Activated naive CD8-positive, alpha-beta T cell (primary cell): Measurements from ENCODE around the gene AURKAIP1.
"Not testable (repeated sequence)": the region's sequence is repeated elsewhere in the genome, so short reads cannot be mapped to it uniquely, and the experiment has no call there.

Experiments
- H3K27ac Mint-ChIP-seq: one replicate; pipeline ENCODE4 v1.8.0; 2021; ENCODE audit warnings: mixed read lengths
- H3K27me3 Mint-ChIP-seq: one replicate; pipeline ENCODE4 v1.8.0; 2021; ENCODE audit warnings: mixed read lengths
- H3K36me3 Mint-ChIP-seq: one replicate; pipeline ENCODE4 v1.8.0; 2021; ENCODE audit warnings: mixed read lengths
- H3K4me1 Mint-ChIP-seq: one replicate; pipeline ENCODE4 v1.8.0; 2021; ENCODE audit warnings: low read depth, mixed read lengths
- H3K4me3 Mint-ChIP-seq: one replicate; pipeline ENCODE4 v1.8.0; 2021; ENCODE audit warnings: mild to moderate bottlenecking, mixed read lengths
- H3K9me3 Mint-ChIP-seq: one replicate; pipeline ENCODE4 v1.8.0; 2021; ENCODE audit warnings: low read depth, mixed read lengths

Gene AURKAIP1

DNA sequence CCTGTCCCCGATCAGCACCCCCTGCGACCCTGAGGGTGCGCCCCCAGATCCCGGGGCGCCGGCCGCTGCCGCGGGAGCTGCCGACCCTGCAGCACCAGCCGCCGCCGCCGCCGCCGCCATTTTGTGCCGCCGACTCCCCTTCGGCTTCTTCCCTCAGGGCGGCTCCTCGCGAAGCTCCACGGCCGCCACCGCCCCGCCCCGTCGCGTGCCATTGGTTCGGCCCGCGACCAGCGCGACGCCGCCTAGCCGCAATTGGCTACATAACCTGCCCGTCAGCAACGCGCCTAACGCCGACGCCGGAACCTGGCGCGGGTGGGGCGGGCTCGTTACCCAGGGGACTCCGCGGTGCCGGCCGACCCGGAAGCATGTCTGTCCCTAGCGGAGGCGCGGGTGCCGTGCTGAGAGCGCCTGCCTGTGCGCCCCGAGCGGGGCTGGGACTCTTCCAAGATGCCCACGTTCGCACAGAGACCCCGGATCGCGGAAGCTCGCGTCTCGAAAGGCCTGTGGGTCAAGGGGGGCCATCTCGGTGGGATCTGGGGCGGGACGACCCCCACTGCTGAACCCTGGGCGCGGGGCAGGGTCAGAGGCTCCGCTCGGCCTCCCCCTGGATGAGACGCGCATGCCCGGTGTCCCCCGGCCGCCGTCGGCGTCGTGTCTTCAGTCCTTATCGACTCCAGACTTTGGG lies 24.3 kb upstream of the AURKAIP1 start, which contains the start of gene CCNL2:
TSS of gene CCNL2 (minus strand) at position 149 of the 685 bp plus-strand sequence. CDS start at position 120, 29 bp downstream.
- peaks cover 47% of the 10 kb centered on the region for H3K4me1 Mint-ChIP-seq
- H3K27ac Mint-ChIP-seq: peak within 1 kb of the TSS; percentile 90
- no peaks in the 10 kb centered on the region for H3K9me3 Mint-ChIP-seq
- peak within 1 kb of the TSS; percentile 96 for H3K4me3 Mint-ChIP-seq
- no peaks in the 10 kb centered on the region for H3K27me3 Mint-ChIP-seq
- peaks cover 5% of the 10 kb centered on the region for H3K36me3 Mint-ChIP-seq

DNA sequence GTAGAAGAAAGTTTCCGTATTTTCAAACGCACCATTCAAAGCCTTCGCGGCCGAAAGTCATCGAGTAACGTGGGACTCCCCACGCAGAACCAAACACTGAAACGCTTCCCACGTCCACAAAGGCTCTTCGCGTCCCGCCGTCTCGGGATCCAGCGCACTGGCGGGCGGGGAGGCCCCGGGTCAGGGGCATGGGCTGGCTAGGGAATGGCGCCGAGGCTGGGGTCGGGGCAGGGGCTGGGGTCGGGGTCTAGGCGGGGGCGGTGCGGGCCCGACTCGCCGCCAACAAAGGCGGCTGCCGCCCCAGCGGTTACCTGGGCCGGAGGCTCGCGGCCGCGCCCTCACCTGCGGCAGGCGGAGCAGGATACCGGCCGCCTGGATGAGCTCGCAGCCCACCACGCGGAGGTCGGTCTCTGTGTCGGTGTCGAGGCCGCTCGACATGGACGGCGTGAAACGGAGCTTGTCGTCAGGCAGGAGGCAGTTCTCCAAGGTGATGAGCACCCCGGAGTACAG lies 23.7 kb upstream of the AURKAIP1 start:
- H3K27ac Mint-ChIP-seq: peak overlapping the region; percentile 90
- H3K4me3 Mint-ChIP-seq: peak overlapping the region; percentile 96
- peaks cover 47% of the 10 kb centered on the region for H3K4me1 Mint-ChIP-seq
- H3K36me3 Mint-ChIP-seq: peaks cover 5% of the 10 kb centered on the region
- no peaks in the 10 kb centered on the region for H3K27me3 Mint-ChIP-seq
- no peaks in the 10 kb centered on the region for H3K9me3 Mint-ChIP-seq

DNA sequence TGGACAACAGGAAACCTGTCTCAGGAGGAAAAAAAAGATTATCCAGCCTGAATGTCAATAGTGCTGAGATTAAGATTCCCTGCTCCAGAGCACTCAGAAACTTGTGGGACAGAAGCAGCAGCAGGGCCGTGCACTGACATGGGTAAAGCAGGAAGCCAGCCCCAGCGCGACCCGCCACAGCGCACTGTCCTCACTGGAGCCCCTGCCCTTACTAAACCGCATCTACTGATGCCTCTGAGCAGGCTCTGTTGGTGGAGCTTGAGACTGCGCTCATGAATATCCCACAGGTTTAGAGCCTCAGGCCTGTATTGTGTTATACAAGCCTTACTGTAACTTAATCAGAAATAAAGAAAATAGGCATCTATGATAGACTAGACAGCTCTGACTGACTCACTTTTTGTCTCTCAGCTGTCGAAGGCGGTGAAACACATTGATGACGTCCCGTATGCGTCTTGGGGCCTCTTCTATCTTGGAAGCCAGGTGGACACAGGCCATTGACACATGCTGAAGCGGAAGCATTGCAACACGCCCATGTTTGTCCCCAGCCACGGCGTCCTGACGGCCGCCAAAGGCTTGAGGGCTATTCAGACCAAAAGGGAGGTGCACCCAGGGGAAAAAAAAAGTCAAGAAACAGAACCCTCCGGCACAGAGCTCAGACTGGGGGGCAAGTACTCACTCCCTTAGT lies 23.0 kb upstream of the AURKAIP1 start:
- H3K4me3 Mint-ChIP-seq: peak overlapping the region; percentile 96
- no peaks in the 10 kb centered on the region for H3K36me3 Mint-ChIP-seq
- H3K4me1 Mint-ChIP-seq: peaks cover 42% of the 10 kb centered on the region
- peak overlapping the region; percentile 90 for H3K27ac Mint-ChIP-seq
- H3K9me3 Mint-ChIP-seq: no peaks in the 10 kb centered on the region
- no peaks in the 10 kb centered on the region for H3K27me3 Mint-ChIP-seq

DNA sequence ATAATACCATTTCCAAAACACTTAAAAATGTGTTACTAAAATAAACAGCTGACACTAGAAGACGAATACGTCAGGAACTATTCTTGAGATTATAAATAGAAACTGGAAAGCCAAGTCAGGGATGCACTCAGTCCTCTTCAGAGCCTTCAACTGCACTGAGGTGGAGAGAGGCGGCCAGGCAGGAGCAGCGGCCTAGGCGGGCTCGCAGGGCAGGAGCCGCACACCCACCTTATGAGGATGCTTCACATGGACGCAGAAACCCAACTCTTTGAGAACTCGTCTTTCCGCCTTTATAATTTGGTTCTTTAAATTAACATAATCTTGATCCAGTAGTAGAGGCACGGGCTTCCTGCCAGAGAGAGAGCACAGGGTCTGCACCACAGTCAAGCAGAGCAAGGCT lies 20.2 kb upstream of the AURKAIP1 start:
- Mint-ChIP-seq H3K27ac (peak overlapping the region; percentile 42), H3K4me1 (peaks cover 26% of the 10 kb centered on the region), H3K36me3 (peaks cover 3% of the 10 kb centered on the region), H3K9me3 (no peaks in the 10 kb centered on the region), H3K27me3 (no peaks in the 10 kb centered on the region), H3K4me3 (peak overlapping the region; percentile 44)

DNA sequence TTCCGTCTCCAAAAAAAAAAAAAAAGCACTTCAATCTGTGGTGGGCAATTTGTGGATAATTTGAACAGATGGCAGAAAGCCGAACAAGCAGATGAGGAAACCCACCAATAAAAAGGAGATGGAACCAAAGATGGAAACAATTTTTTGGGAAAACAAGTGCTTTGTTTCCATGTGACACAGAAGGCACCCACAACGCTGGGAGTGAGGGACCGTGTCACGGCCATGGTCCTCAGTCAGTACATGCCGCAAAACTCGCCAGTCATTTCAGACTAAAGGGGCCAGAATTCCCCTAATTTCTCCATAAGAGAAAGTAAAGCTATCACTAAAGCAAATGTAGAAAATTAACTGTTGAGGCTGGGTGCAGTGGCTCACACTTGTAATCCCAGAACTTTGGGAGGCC lies 19.1 kb upstream of the AURKAIP1 start:
- Mint-ChIP-seq H3K9me3 (no peaks in the 10 kb centered on the region), H3K4me3 (no peak overlapping the region), H3K4me1 (peaks cover 22% of the 10 kb centered on the region), H3K36me3 (peaks cover 3% of the 10 kb centered on the region), H3K27ac (no peak overlapping the region), H3K27me3 (no peaks in the 10 kb centered on the region)

DNA sequence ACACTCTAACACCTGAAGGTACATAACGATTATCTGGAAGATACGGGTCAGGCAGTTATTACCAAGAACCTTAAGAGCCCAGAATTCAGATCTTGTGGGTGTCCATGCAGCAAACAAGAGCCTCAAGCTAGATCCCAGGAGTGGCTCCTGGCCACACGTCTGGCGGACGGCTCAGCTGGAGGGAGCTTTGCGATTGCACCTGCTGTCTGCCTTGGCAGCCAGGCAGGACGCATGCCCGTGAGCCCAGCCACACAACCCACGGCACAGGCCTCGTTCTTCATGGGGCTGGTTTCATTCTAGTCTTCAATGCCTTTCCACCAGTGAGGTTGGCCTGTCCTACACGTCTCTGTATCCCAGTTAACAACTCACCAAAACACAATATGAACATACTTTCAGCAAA lies 18.4 kb upstream of the AURKAIP1 start:
- Mint-ChIP-seq H3K27me3 (no peaks in the 10 kb centered on the region), H3K4me3 (no peak overlapping the region), H3K36me3 (peaks cover 3% of the 10 kb centered on the region), H3K27ac (peak overlapping the region; percentile 34), H3K4me1 (peaks cover 22% of the 10 kb centered on the region), H3K9me3 (no peaks in the 10 kb centered on the region)

DNA sequence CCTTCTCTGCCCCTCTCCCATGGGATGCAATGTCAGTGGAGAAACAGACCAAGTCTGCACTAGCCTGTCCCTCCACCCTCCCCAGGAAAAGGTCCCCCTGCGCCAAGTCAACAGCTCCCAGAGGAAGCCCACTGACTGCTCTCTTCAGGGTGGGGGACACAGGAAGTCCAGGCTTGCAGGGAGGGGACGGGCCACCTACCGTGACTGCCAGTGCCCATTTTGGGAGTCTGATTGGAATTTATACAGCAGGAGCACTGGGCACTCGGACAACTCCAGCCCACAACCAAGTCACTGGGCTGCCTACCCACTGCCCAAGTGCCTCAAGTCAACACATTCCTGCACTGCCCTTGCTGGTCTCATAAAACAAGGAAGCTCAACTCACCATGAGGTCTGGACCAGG lies 18.0 kb upstream of the AURKAIP1 start:
- no peaks in the 10 kb centered on the region for H3K9me3 Mint-ChIP-seq
- no peaks in the 10 kb centered on the region for H3K27me3 Mint-ChIP-seq
- no peak overlapping the region for H3K4me3 Mint-ChIP-seq
- peaks cover 3% of the 10 kb centered on the region for H3K36me3 Mint-ChIP-seq
- peaks cover 18% of the 10 kb centered on the region for H3K4me1 Mint-ChIP-seq
- H3K27ac Mint-ChIP-seq: peak overlapping the region; percentile 34

DNA sequence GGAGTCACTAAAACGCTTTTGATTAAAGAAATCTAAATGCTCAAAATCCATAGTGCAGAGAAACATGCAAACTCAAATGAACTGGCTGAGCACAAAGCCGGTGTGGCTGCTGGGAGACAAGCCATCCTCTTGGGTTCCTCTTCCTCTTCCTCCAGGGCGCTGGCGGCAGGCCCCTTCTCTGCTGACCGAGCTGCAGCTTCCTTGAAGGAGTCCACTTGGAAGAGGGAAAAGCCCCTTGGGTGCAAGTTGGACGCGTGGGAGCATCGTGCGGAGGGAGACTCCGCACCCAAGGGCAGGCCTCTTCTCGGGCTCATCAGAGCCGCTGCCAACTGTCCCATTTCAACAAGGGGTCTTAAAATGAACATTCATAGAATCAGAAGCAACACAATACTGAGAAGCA lies 16.2 kb upstream of the AURKAIP1 start:
- Mint-ChIP-seq H3K27me3 (no peaks in the 10 kb centered on the region), H3K4me1 (peaks cover 13% of the 10 kb centered on the region), H3K27ac (peak overlapping the region; percentile 54), H3K36me3 (peaks cover 6% of the 10 kb centered on the region), H3K4me3 (no peak overlapping the region), H3K9me3 (no peaks in the 10 kb centered on the region)

DNA sequence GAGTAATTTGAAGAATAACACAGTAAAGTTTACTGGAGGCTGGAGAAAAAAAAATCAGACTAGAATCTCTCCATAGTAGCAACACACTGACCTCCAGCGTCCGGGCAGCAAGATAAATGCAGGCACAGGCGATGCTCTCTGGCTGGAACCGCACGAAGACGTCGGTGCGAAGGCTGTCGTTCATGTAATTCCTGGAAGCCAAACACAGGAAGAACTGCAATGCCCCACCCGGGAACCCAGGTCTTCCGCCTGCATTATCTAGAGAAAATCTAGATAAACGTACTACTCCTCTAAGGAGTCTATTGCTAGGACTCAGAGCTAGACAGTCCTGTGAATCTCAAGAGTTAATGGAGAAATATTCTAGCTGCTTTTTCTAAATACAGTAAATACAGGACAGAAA lies 15.7 kb upstream of the AURKAIP1 start:
- no peak overlapping the region for H3K27ac Mint-ChIP-seq
- H3K36me3 Mint-ChIP-seq: peaks cover 6% of the 10 kb centered on the region
- no peaks in the 10 kb centered on the region for H3K9me3 Mint-ChIP-seq
- H3K27me3 Mint-ChIP-seq: no peaks in the 10 kb centered on the region
- H3K4me3 Mint-ChIP-seq: no peak overlapping the region
- H3K4me1 Mint-ChIP-seq: peaks cover 12% of the 10 kb centered on the region

DNA sequence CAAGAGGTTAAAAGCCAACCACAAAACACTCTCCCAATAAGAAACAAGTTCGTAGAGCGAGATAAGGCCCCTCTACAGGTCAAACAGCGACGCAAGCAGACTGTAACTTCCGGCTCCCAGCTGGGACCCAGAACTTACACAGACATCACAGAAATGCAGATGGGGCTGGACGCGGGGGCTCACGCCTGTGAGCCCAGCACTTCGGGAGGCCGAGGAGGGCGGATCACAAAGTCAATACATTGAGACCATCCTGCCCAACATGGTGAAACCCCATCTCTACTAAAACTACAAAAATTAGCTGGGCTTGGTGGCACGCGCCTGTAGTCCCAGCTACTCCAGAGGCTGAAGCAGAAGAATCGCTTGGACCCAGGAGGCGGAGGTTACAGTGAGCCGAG lies 13.1 kb upstream of the AURKAIP1 start:
- H3K27ac Mint-ChIP-seq: no peak overlapping the region
- no peaks in the 10 kb centered on the region for H3K9me3 Mint-ChIP-seq
- H3K36me3 Mint-ChIP-seq: peaks cover 6% of the 10 kb centered on the region
- no peak overlapping the region for H3K4me3 Mint-ChIP-seq
- H3K27me3 Mint-ChIP-seq: no peaks in the 10 kb centered on the region
- peaks cover 2% of the 10 kb centered on the region for H3K4me1 Mint-ChIP-seq

DNA sequence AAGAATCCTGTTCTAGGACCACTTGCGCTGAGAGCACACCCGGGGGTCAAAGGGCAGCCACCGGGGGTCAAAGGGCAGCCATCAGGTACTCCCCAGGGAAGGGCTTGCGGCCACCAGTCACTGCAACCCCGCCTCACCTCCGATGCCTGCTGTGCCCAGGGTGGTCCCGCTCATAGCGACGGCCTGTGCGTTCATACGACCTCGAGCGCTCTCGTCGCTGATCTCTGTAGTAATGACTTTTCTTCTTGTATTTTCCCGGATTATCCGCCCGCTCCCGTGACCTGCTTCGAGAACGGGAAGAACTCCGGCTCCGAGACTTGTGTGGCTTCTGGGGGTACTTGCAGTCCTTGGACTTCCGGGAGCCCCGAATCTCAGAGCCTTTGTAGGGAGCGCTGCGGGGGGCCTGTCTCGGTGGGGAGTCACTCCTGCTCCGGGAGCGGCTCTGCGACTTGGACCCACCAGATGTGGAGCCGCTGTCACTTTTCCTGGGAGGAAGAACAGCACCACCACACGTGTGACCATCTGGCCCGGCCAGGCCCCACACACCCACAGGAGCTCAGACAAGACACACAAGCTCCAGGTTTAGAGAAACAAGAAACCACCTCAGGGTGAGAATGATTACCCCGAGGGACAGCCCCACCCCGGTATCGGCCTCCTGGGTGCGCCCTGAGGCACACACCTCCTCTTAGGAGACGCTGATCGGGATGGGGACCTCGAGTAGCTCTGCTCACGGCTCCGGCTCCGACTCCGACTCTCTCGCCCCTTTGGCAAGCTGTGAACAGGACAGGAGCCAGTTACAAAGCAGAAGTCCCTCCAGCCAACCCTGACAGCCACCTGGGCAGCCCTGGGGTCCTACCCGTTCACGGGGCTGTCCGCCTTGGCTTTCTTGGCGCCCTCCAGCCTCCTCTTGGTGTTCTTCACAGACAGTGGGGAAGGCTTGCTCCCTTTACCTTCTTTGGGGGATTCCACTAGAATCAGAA lies 12.4 kb upstream of the AURKAIP1 start:
- Mint-ChIP-seq H3K27me3 (no peaks in the 10 kb centered on the region), H3K4me3 (no peak overlapping the region), H3K4me1 (peaks cover 3% of the 10 kb centered on the region), H3K9me3 (no peaks in the 10 kb centered on the region), H3K27ac (no peak overlapping the region), H3K36me3 (peaks cover 5% of the 10 kb centered on the region)

DNA sequence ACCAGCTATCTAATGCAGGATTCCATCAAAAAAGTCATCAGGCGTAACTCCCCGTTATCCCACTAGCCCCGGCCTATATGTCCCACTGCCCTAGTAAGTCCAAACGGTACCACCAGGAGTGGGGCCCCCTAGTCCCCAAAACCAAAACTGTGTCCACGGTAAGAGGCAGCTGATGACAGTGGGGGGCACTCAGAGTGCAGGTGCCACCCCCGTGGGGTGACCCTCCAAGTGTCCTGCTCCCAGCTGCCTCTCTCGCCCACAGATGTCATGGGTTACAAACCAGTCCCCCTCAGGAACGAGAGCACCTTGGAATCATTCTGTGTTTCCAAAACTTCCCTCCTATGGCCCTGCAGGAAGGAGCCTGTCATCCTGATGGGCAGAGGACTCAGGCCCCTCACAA lies 10.9 kb upstream of the AURKAIP1 start:
- Mint-ChIP-seq H3K9me3 (no peaks in the 10 kb centered on the region), H3K27ac (no peak overlapping the region), H3K4me1 (peaks cover 2% of the 10 kb centered on the region), H3K4me3 (no peak overlapping the region), H3K36me3 (peaks cover 4% of the 10 kb centered on the region), H3K27me3 (no peaks in the 10 kb centered on the region)

DNA sequence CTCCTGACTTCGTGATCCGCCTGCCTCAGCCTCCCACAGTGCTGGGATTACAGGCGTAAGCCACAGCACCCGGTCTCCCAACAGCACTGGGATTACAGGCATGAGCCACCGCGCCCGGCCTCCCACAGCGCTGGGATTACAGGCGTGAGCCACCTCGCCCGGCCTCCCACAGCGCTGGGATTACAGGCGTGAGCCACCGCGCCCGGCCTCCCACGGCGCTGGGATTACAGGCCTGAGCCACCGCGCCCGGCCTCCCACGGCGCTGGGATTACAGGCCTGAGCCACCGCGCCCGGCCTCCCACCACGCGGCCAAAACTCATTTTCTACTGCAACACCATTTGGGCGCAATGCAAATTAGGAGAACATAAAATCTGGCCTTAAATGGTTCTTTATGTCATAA lies 10.3 kb upstream of the AURKAIP1 start:
- H3K4me3 Mint-ChIP-seq, H3K27ac Mint-ChIP-seq: not testable (repeated sequence)

DNA sequence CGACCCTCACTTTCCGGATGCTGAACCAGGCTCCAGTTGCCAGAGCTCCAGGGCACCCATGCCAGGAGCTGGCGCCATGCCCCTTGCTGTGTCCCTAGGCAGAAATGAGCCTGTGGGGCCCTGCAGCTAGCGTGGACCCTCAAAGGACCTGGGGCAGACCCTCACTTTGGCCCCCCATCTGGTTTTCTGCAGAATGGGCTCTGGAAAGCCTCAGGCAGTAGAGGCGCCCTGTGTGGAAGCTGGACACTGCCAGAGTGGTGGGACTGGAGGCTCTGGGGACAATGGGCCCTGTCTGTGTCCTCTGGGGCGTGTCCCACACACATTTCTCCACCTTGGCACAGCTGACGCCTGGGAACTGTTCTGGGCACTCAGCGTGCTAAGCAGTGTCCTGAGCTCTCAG lies 6.3 kb upstream of the AURKAIP1 start:
- no peak overlapping the region for H3K27ac Mint-ChIP-seq
- no peaks in the 10 kb centered on the region for H3K27me3 Mint-ChIP-seq
- H3K9me3 Mint-ChIP-seq: no peaks in the 10 kb centered on the region
- no peak overlapping the region for H3K4me3 Mint-ChIP-seq
- no peaks in the 10 kb centered on the region for H3K36me3 Mint-ChIP-seq
- H3K4me1 Mint-ChIP-seq: peaks cover 2% of the 10 kb centered on the region

More for the DNA sequence above, 10.3 kb upstream of the AURKAIP1 start:
- H3K4me1 Mint-ChIP-seq, H3K9me3 Mint-ChIP-seq, H3K27me3 Mint-ChIP-seq, H3K36me3 Mint-ChIP-seq: not testable (repeated sequence)

DNA sequence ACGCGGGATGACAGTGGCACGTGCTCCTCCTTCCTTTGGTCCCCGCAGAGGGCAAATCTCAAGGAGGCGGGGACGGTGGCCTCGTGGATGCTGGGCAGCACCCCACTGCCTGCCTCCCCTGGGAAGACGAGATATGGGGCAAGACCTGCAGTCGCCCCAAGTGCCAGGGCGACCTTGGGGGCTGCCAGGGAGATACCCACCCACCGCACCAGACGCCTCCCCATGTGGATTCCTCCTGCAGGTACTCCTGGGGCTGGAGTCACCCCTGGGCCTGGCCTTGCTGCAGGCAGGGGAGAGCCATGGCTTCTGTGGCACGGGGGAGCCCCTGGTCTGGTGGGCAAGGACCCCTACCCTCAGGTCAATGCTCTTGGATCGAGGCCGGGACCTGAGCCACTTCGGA lies 5.9 kb upstream of the AURKAIP1 start:
- Mint-ChIP-seq H3K9me3 (no peaks in the 10 kb centered on the region), H3K27me3 (no peaks in the 10 kb centered on the region), H3K4me1 (peaks cover 2% of the 10 kb centered on the region), H3K27ac (no peak overlapping the region), H3K36me3 (no peaks in the 10 kb centered on the region), H3K4me3 (no peak overlapping the region)
